ENCODE results near the gene NINL. TPM values are rescaled to one million over a fixed set of nuclear protein-coding genes. Genes with fewer than 3 reads are reported as not detected.

The NINL gene
- total and polyA plus RNA-seq, 2 of the 4 experiments (the other 2 are of a cell fraction) = 3.0 to 10.4 TPM

DNA sequence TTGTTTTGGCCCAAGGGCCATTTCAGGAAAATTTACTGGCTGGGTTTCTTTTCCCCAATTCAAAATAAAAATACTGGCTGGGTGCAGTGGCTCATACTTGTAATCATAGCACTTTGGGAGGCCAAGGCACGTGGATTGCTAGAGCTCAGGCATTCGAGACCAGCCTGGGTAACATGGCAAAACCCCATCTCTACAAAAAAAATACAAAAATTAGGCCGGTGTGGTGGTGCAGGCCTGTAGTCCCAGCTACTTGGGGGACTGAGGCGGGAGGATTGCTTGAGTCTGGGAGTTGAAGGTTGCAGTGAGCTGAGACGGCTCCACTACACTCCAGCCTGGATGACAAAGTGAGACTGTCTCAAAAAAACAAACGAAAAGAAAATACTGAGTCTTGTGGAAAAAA, 60.0 kb downstream of the NINL start:
- Histone ChIP-seq H3K4me2 (ENCODE audit: low read depth, low read length) (no peak overlapping the region; the same call in 1 of the 2 replicates), H3K4ac (ENCODE audit: low read depth, low read length) (no peak overlapping the region), H2AFZ (replicated peaks; ENCODE audit: low read length, poor library complexity) (no peak overlapping the region), H3K36me3 (ENCODE audit: control insufficient read depth, insufficient read depth, low read length) (peaks cover 5% of the 10 kb centered on the region), H3K4me3 (ENCODE audit: insufficient read depth, low read depth, low read length) (no peak overlapping the region), H4K20me1 (ENCODE audit: insufficient read depth, low read length) (peaks cover 28% of the 10 kb centered on the region), H2AK9ac (replicated peaks; ENCODE audit: low read depth, low read length, poor library complexity) (no peak overlapping the region), H3K18ac (ENCODE audit: low read depth, low read length) (no peak overlapping the region; the same call in 1 of the 2 replicates), H3K9me3 (ENCODE audit: control insufficient read depth, insufficient read depth, low read length) (no peaks in the 10 kb centered on the region), H3K27ac (ENCODE audit: insufficient read depth, low read length) (0 out of 2 replicates have a peak overlapping the region, but pooled peaks have one; percentile 17), H2BK20ac (ENCODE audit: low read depth, low read length) (peak overlapping the region; percentile 52), H4K91ac (ENCODE audit: insufficient read depth, low read depth, low read length) (no peak overlapping the region; the same call in 1 of the 2 replicates), H3K79me1 (ENCODE audit: low read depth in 1 of 2, low read length in 2 of 2) (peaks cover 4 to 45% of the 10 kb centered on the region in 2 experiments; a peak in 2 of 4 replicates), H2BK5ac (ENCODE audit: low read depth, low read length, poor library complexity, severe bottlenecking) (peak overlapping the region; percentile 71), H3K9ac (ENCODE audit: low read depth, low read length) (no peak overlapping the region), H3K9me1 (ENCODE audit: insufficient read depth, low read length) (peaks cover 15% of the 10 kb centered on the region), H3K27me3 (ENCODE audit: control insufficient read depth, insufficient read depth, low read length) (no peaks in the 10 kb centered on the region), H4K8ac (ENCODE audit: low read depth in 2 of 2, low read length in 2 of 2) (no peak overlapping the region), H2AK5ac (ENCODE audit: low read depth, low read length) (peak overlapping the region; percentile 20; the same call in 1 of the 2 replicates), H3K23ac (ENCODE audit: low read depth, low read length) (no peak overlapping the region), H2BK15ac (ENCODE audit: low read depth, low read length) (no peak overlapping the region), H3K14ac (replicated peaks; ENCODE audit: low read depth, low read length) (no peak overlapping the region; the same call in 1 of the 2 replicates), H3K4me1 (ENCODE audit: control insufficient read depth, insufficient read depth, low read length) (peaks cover 13% of the 10 kb centered on the region), H3K56ac (ENCODE audit: extremely low read depth, insufficient read depth, low read length) (no peak overlapping the region), H2BK120ac (ENCODE audit: low read depth, low read length) (no peak overlapping the region), H4K5ac (ENCODE audit: low read depth, low read length) (no peak overlapping the region)
- no TSS peak for BruUV-seq (replicated peaks)
- intact Hi-C loops (cut with micrococcal nuclease) = no loop called here
- TF ChIP-seq, protein P1, sequence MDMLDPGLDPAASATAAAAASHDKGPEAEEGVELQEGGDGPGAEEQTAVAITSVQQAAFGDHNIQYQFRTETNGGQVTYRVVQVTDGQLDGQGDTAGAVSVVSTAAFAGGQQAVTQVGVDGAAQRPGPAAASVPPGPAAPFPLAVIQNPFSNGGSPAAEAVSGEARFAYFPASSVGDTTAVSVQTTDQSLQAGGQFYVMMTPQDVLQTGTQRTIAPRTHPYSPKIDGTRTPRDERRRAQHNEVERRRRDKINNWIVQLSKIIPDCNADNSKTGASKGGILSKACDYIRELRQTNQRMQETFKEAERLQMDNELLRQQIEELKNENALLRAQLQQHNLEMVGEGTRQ (IDR thresholded peaks at IDR 0.05; ENCODE audit: low read depth, low read length) = no peak
- WGBS, 2 experiments (ENCODE audit: extremely low coverage in 2 of 2, insufficient read length in 1 of 2) = no CpG with 5 or more reads among the region's 6 CpGs
- dilution Hi-C loops (cut with HindIII; ENCODE audit: low sequenced_read_pairs, unreplicated experiment) = no loop called here
- in situ Hi-C loops (cut with MboI; ENCODE audit: low sequenced_read_pairs) = loop anchor here (25.0 kb wide), 1 partner anchor 213 kb away; no protein-coding TSS in a partner anchor
- ChIA-PET CTCF (interaction anchor here (0.6 kb wide), 1 partner anchor 88 kb away, joined by 3 read pairs; no protein-coding TSS in a partner anchor), POLR2A (ENCODE audit: unreplicated experiment) (no interaction called here)
- ATAC-seq (ENCODE audit: low read depth) = peak; percentile 12; the same call in 1 of the 2 replicates
- no peak for DNase-seq
